GM12878 (cell line): ENCODE data around the gene CREB3L1.

ENCODE experiments used
- CEBPB ChIP-seq, 2 experiments: fragments of 150-350 bp in 1 of 2; IDR thresholded peaks; 2 replicates each; pipeline ENCODE4 v1.6.1; 2012 to 2014; ENCODE audit warnings: low read depth in 2 of 2, low read length in 2 of 2, borderline replicate concordance in 1 of 2, inconsistent platforms in 1 of 2
- EZH2 ChIP-seq: IDR thresholded peaks from 2 replicates; pipeline ENCODE4 v1.6.1; 2012; ENCODE audit warnings: low read depth, mild to moderate bottlenecking, control low read depth, inconsistent platforms, low read length, borderline replicate concordance; ENCODE audit not compliant: control insufficient read depth
- ZBTB33 ChIP-seq: fragments of 450-650 bp; IDR thresholded peaks from 2 replicates; pipeline ENCODE4 v1.6.1; 2017; ENCODE audit warnings: mild to moderate bottlenecking

DNA sequence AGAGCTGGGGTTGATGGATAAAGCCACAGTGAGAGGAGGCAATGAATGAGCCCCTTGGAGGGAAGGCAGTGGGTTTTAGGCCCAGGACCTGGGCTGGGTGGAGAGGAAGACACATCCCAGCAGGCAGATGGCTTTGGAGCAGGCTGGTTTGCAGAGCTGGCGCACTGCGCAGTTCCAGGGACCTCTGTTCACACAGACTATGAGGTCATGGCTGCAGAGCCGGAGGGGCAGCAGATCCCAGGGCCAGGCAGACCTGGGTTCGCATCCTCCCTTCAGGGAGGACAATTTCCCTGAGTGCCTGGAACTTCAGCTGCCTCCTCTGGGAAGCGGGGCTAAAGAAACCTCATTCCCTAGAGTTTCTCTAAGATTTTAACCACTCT lies 41.6 kb downstream of the CREB3L1 start:
- no peak for TF ChIP-seq ZBTB33
- no peak for TF ChIP-seq EZH2
- TF ChIP-seq CEBPB (IDR thresholded peaks at IDR 0.05; ENCODE audit: borderline replicate concordance in 1 of 2, low read depth in 2 of 2, low read length in 2 of 2), result no peak
